ENCODE results near the gene ISY1. TPM values are rescaled to one million over a fixed set of nuclear protein-coding genes. Genes with fewer than 3 reads are reported as not detected.
"Not testable (repeated sequence)": the region's sequence is repeated elsewhere in the genome, so short reads cannot be mapped to it uniquely, and the experiment has no call there.

ISY1 gene
- total and polyA plus RNA-seq, 2 donors from 2014 or later, result 22.4 to 27.1 TPM

DNA sequence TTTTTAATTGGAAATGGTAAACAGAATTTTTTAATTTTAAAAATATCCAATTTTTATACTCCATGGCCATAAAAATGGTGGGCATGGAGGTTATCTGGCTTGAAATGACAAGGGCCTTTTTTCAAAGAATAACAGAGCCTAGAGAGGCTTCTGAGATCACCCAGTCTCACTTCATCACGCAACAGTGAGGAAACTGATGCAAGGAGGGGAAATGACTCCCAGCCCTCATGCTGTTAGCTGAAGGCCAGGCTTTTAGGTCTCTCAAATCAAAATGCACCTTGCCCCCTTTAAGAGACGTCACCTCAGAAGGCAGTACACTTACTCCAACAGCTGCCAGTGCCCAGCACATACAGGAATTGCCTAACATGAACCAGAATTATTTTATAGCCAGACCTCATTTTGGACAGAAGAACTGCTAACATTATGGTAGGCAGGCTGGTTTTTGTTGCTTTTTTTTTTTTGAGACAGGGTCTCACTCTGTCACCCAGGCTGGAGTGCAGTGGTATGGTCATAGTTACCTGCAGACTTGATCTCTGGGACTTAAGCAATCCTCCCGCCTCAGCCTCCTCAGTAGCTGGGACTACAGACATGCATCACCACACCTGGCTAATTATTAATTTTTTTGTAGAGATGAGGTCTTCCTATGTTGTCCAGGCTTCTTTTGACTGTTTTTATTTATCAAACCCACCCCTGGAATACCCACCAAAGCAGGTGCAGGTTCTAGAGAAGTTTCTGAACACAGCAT, 48.4 kb downstream of the ISY1 start:
- DNase-seq, result no peak
- no peak for FAIRE-seq
- Histone ChIP-seq H3K4me3 (ENCODE audit: low read length in 3 of 3) (no peak overlapping the region), H3K9ac (ENCODE audit: low read length in 3 of 3) (no peak overlapping the region), H3K4me1 (ENCODE audit: control insufficient read depth in 2 of 3, insufficient read depth in 2 of 3, low read depth in 1 of 3, low read length in 3 of 3) (peaks cover 0 to 20% (median 19%) of the 10 kb centered on the region in 3 donors), H3K9me3 (ENCODE audit: control insufficient read depth in 2 of 3, insufficient read depth in 1 of 3, low read length in 3 of 3) (no peaks in the 10 kb centered on the region), H3K27ac (ENCODE audit: low read depth in 2 of 2, low read length in 2 of 2) (no peak overlapping the region), H3K27me3 (ENCODE audit: control insufficient read depth, insufficient read depth, low read length) (no peaks in the 10 kb centered on the region), H3K36me3 (ENCODE audit: control insufficient read depth in 2 of 3, insufficient read depth in 3 of 3, low read length in 3 of 3) (peaks cover 2 to 3% (median 2%) of the 10 kb centered on the region in 3 donors)
- TF ChIP-seq, protein P1, sequence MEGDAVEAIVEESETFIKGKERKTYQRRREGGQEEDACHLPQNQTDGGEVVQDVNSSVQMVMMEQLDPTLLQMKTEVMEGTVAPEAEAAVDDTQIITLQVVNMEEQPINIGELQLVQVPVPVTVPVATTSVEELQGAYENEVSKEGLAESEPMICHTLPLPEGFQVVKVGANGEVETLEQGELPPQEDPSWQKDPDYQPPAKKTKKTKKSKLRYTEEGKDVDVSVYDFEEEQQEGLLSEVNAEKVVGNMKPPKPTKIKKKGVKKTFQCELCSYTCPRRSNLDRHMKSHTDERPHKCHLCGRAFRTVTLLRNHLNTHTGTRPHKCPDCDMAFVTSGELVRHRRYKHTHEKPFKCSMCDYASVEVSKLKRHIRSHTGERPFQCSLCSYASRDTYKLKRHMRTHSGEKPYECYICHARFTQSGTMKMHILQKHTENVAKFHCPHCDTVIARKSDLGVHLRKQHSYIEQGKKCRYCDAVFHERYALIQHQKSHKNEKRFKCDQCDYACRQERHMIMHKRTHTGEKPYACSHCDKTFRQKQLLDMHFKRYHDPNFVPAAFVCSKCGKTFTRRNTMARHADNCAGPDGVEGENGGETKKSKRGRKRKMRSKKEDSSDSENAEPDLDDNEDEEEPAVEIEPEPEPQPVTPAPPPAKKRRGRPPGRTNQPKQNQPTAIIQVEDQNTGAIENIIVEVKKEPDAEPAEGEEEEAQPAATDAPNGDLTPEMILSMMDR (IDR thresholded peaks at IDR 0.05; ENCODE audit: borderline replicate concordance, extremely low read depth, insufficient read depth), result no peak
- intact Hi-C loops (cut with DNase I), result no loop called here

DNA sequence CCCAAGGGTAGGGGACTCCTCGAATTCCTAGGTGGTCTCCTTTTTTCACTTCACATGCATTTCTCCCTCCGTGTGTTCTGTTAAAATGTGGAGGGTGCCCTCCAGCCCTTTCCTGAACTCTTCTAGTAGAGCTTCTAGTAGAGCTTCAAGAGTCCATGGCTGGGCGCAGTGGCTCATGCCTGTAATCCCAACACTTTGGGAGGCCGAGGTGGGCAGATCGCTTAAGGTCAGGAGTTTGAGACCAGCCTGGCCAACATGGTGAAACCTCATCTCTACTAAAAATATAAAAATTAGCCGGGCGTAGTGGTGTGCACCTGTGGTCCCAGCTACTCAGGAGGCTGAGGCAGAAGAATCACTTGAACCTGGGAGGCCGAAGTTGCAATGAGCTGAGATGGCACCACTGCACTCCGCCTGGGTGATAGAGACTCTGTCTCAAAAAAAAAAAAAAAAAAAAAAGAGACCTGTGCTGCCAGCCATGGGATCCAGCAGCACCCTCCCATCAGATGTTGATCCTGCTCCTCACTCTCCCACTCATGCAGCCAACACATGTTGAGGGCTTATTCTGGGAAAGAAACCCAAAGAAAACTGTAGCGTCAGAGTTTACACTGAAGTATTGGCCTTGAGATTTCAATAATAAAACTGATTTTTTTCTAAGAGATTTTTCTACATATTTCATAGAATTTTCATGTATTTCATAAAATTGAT, 49.6 kb downstream of the ISY1 start:
- H3K36me3 ChIP-seq (ENCODE audit: control insufficient read depth in 2 of 3, insufficient read depth in 3 of 3, low read length in 3 of 3); intact Hi-C loops (cut with DNase I); H3K9me3 ChIP-seq (ENCODE audit: control insufficient read depth in 2 of 3, insufficient read depth in 1 of 3, low read length in 3 of 3); FAIRE-seq; H3K9ac ChIP-seq (ENCODE audit: low read length in 3 of 3); H3K4me3 ChIP-seq (ENCODE audit: low read length in 3 of 3); DNase-seq; H3K27me3 ChIP-seq (ENCODE audit: control insufficient read depth, insufficient read depth, low read length): not testable (repeated sequence)
- H3K4me1 ChIP-seq (ENCODE audit: control insufficient read depth in 2 of 3, insufficient read depth in 2 of 3, low read depth in 1 of 3, low read length in 3 of 3), result peaks cover 0 to 18% (median 10%) of the 10 kb centered on the region in 3 donors
- H3K27ac ChIP-seq (ENCODE audit: low read depth in 2 of 2, low read length in 2 of 2), result peak overlapping the region in 1 of 2 donors; percentile 19

DNA sequence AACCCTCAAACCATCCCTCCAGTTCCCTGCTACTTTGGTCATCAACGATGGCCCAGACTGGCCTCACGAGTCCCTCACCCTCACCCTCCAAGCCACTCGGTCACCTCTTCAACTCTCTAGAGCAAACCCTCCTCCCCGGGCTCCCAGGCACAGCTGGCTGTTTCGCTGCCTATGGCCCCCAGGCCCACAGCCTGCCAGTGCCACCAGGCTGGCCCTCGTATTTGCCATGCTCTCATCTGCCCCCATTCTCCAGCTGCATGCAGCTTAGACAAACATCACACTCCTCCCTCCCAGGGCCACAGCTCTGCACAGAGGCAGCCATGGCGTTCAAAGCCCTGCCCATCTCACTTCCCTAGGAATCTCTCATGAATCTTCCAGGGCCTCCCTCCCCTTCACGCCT, 53.1 kb downstream of the ISY1 start:
- peak in 2 of 5 donors; percentile 35 to 50 for DNase-seq
- Histone ChIP-seq H3K9me3 (ENCODE audit: control insufficient read depth in 2 of 3, insufficient read depth in 1 of 3, low read length in 3 of 3) (no peaks in the 10 kb centered on the region), H3K27me3 (ENCODE audit: control insufficient read depth, insufficient read depth, low read length) (no peaks in the 10 kb centered on the region), H3K4me3 (ENCODE audit: low read length in 3 of 3) (no peak overlapping the region), H3K4me1 (ENCODE audit: control insufficient read depth in 2 of 3, insufficient read depth in 2 of 3, low read depth in 1 of 3, low read length in 3 of 3) (peaks cover 0 to 13% (median 3%) of the 10 kb centered on the region in 3 donors), H3K36me3 (ENCODE audit: control insufficient read depth in 2 of 3, insufficient read depth in 3 of 3, low read length in 3 of 3) (peaks cover 0 to 5% (median 0%) of the 10 kb centered on the region in 3 donors), H3K9ac (ENCODE audit: low read length in 3 of 3) (no peak overlapping the region), H3K27ac (ENCODE audit: low read depth in 2 of 2, low read length in 2 of 2) (no peak overlapping the region)
- TF ChIP-seq, protein P1 (IDR thresholded peaks at IDR 0.05; ENCODE audit: borderline replicate concordance, extremely low read depth, insufficient read depth), result no peak
- FAIRE-seq, result no peak
- intact Hi-C loops (cut with DNase I), result no loop called here

DNA sequence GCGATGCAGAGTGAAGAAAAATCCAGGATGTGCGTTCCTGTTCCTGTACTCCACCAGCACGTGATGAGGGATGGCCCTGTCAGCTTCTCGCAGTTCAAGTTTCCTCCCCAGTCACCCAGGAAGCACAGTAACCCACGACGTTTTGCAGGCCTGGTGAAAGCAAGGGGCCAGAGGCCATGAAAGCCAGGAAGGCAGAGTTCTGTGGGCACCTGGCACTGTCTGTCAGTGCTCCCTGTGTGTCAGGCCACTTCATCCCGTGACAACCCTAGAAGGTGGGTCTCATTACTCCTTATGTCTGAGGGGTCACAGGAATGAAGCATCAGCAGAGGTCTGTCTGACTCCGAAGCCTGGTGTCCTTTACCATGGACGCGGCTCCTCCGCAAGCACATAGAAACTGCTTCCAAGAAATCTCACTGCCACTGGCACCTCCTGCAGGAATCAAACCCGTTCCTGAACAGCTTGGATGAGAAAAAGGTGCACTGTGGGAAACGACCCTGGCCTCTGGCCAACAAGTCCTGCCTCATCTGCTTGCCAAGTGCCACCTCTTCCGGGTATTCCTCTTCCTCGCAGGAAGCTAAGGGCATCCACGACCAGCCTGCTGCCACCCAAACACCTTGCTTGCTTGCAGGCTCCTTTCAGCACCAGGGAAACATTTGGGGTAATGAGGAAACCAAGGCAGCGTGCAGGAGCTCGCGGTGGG, 53.8 kb downstream of the ISY1 start:
- Histone ChIP-seq H3K4me3 (ENCODE audit: low read length in 3 of 3) (no peak overlapping the region), H3K27ac (ENCODE audit: low read depth in 2 of 2, low read length in 2 of 2) (no peak overlapping the region), H3K36me3 (ENCODE audit: control insufficient read depth in 2 of 3, insufficient read depth in 3 of 3, low read length in 3 of 3) (peaks cover 0 to 5% (median 0%) of the 10 kb centered on the region in 3 donors), H3K4me1 (ENCODE audit: control insufficient read depth in 2 of 3, insufficient read depth in 2 of 3, low read depth in 1 of 3, low read length in 3 of 3) (peaks cover 0 to 13% (median 0%) of the 10 kb centered on the region in 3 donors), H3K9me3 (ENCODE audit: control insufficient read depth in 2 of 3, insufficient read depth in 1 of 3, low read length in 3 of 3) (no peaks in the 10 kb centered on the region), H3K27me3 (ENCODE audit: control insufficient read depth, insufficient read depth, low read length) (no peaks in the 10 kb centered on the region), H3K9ac (ENCODE audit: low read length in 3 of 3) (no peak overlapping the region)
- FAIRE-seq (no peak), DNase-seq (peak in 2 of 5 donors; percentile 24 to 27)
- intact Hi-C loops (cut with DNase I), result no loop called here
- TF ChIP-seq, protein P1 (IDR thresholded peaks at IDR 0.05; ENCODE audit: borderline replicate concordance, extremely low read depth, insufficient read depth), result no peak
